Measurements from ENCODE around the gene SLC7A11. TPM values are rescaled to one million over a fixed set of nuclear protein-coding genes. Genes with fewer than 3 reads are reported as not detected.

SLC7A11 gene
- total RNA-seq: 1 to 10 TPM in 2 of 3 donors, under 1 TPM in 1; 0.16 to 1.9 (median 1.3) TPM

DNA sequence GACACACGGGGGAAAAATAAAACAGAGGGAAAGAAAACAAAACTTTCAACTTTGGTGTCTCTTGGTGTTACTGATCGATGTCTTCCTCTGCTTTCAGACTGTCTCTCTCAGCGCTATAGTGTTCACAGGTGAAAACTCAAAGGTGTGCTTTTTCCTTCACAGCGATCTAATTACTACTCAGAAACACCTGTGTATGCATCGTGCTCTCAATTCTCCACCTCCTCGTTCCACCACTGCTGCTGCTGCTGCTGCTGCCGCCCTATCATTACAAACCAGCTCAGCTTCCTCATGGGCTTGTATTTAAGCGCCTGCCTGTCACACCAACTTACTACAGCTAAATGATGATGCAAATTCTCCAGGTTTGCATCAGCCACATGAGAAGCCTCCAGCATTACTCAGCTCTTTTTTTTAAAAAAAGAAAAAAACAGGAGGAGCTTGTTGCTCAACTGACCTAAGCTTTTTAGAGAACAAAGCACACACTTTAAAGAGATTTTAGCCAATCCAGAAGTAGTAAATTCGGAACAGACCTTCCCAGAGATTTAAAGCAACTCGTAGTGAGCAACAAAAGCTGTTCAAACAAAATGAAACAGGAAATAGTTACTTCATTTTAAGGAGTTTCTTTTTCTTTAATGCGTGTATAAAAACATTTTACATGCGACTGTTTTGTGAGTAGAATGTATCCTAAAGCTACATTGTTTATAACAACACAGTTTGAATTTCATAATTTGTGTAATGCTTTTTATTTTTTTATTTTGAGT, at the start of gene SLC7A11:
Gene SLC7A11, minus strand, starts transcription at position 274 of the 758 bp plus-strand sequence. CDS start 280 bp downstream, outside the sequence.
- H3K27me3 ChIP-seq: no peaks in the 10 kb centered on the region
- H3K9me3 ChIP-seq: no peaks in the 10 kb centered on the region
- intact Hi-C loops (cut with DNase I; ENCODE audit: low total_unique reads): no loop called here
- H3K36me3 ChIP-seq: no peaks in the 10 kb centered on the region
- H3K27ac ChIP-seq: peak within 1 kb of the TSS; percentile 20 to 63
- peak in 1 of 2 donors; percentile 57 for DNase-seq (ENCODE audit: low spot score in 2 of 2)
- TF ChIP-seq POLR2AphosphoS5 (IDR thresholded peaks at IDR 0.05) (peak in 2 of 3 donors; percentile 31 to 49), POLR2A (IDR thresholded peaks at IDR 0.05) (no peak)
- TF ChIP-seq, protein P1, sequence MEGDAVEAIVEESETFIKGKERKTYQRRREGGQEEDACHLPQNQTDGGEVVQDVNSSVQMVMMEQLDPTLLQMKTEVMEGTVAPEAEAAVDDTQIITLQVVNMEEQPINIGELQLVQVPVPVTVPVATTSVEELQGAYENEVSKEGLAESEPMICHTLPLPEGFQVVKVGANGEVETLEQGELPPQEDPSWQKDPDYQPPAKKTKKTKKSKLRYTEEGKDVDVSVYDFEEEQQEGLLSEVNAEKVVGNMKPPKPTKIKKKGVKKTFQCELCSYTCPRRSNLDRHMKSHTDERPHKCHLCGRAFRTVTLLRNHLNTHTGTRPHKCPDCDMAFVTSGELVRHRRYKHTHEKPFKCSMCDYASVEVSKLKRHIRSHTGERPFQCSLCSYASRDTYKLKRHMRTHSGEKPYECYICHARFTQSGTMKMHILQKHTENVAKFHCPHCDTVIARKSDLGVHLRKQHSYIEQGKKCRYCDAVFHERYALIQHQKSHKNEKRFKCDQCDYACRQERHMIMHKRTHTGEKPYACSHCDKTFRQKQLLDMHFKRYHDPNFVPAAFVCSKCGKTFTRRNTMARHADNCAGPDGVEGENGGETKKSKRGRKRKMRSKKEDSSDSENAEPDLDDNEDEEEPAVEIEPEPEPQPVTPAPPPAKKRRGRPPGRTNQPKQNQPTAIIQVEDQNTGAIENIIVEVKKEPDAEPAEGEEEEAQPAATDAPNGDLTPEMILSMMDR (IDR thresholded peaks at IDR 0.05): peak in 1 of 3 donors; percentile 20
- no peaks in the 10 kb centered on the region for H3K4me1 ChIP-seq
- H3K4me3 ChIP-seq: peak within 1 kb of the TSS; percentile 19 to 48 (median 40)

DNA sequence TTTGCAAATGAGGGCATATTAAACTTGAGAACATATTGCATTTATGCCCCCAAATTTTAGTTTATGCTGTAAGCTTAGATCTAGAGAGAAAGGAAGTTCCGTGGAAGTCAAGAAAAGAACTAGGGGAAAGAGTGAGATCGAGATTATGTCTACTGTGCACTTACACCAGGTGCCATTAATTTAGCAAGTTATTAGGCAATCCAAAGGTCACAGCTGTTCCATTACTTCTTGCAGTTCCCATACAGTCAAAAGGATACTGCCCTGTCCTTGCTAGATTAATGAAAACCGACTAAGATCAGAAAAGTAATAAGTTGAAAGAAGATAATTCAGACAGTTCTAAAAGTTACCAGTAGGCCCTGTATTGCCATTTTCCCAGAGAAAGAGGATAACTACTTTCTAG, 49.3 kb upstream of the SLC7A11 start:
- no peak for DNase-seq (ENCODE audit: low spot score in 2 of 2)
- Histone ChIP-seq H3K36me3 (no peaks in the 10 kb centered on the region), H3K4me1 (no peaks in the 10 kb centered on the region), H3K9me3 (no peaks in the 10 kb centered on the region), H3K27ac (no peak overlapping the region), H3K27me3 (no peaks in the 10 kb centered on the region), H3K4me3 (no peak overlapping the region)
- intact Hi-C loops (cut with DNase I; ENCODE audit: low total_unique reads): no loop called here
- TF ChIP-seq, protein P1 (IDR thresholded peaks at IDR 0.05): no peak
- TF ChIP-seq POLR2A (IDR thresholded peaks at IDR 0.05): no peak
- no peak for TF ChIP-seq POLR2AphosphoS5 (IDR thresholded peaks at IDR 0.05)

DNA sequence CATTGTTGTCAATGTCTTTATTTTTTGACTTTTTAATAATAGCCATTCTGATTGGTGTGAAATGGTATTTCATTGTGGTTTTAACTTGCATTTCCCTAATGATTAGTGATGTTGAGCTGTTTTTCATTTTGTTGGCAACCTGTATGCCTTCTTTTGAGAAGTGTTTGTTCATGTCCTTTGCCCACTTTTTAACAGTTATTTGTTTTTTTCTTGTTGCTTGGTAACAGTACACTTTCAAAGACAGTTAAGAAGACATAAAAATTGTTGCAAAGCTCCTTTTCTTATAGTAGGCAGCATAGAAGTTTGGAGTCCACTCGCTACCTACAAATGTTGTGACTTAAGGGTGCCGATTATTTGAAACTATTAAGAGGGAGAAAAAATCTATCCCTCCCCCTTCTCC, 48.7 kb upstream of the SLC7A11 start:
- Histone ChIP-seq H3K9me3 (no peaks in the 10 kb centered on the region), H3K36me3 (no peaks in the 10 kb centered on the region), H3K27me3 (no peaks in the 10 kb centered on the region), H3K4me3 (no peak overlapping the region), H3K27ac (no peak overlapping the region), H3K4me1 (no peaks in the 10 kb centered on the region)
- no peak for DNase-seq (ENCODE audit: low spot score in 2 of 2)
- intact Hi-C loops (cut with DNase I; ENCODE audit: low total_unique reads): no loop called here
- TF ChIP-seq, protein P1 (IDR thresholded peaks at IDR 0.05): no peak
- no peak for TF ChIP-seq POLR2A (IDR thresholded peaks at IDR 0.05)
- TF ChIP-seq POLR2AphosphoS5 (IDR thresholded peaks at IDR 0.05): no peak

DNA sequence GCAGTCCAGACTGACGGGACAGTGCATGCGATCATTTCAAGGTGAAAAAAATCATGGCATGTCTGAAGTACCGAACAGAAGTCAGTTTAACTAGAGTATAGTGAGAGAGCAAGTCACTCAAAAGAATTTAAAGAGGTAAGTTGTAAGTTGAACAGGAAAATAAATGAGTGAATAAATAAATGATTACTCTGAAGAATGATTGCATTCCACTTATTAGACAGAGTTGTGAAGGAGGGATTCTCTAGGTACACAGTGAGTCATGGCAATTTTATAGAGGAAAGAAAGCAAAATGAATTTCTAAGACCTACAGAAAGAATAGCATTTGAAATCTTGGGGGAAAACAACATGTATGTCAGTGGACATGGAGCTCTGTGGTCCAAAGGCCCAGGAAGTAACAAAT, 37.1 kb upstream of the SLC7A11 start:
- no peak for DNase-seq (ENCODE audit: low spot score in 2 of 2)
- no peaks in the 10 kb centered on the region for H3K27me3 ChIP-seq
- no peak overlapping the region for H3K4me3 ChIP-seq
- no peak overlapping the region for H3K27ac ChIP-seq
- H3K36me3 ChIP-seq: no peaks in the 10 kb centered on the region
- TF ChIP-seq, protein P1 (IDR thresholded peaks at IDR 0.05): no peak
- TF ChIP-seq POLR2A (IDR thresholded peaks at IDR 0.05) (no peak), POLR2AphosphoS5 (IDR thresholded peaks at IDR 0.05) (no peak)
- intact Hi-C loops (cut with DNase I; ENCODE audit: low total_unique reads): no loop called here
- H3K9me3 ChIP-seq: no peaks in the 10 kb centered on the region
- H3K4me1 ChIP-seq: no peaks in the 10 kb centered on the region

DNA sequence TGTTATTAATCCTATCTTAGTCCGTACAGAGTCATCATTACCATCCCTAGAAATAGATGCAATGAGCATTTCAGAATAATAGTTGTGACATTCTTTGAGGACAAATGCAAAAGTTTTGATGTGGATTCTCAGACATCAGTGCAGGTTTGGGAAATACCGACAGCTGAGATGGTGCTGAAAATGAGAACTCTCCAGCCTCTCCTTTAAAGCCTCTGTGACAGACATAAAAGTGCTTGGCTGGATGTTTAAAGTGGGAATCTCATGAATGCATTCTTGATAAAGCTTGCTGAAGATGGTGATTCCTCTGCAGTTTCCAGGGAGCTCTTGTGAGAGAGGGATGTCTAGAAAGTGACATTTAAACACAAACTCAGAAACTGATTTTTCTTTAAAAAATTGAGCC, 35.0 kb upstream of the SLC7A11 start:
- Histone ChIP-seq H3K36me3 (no peaks in the 10 kb centered on the region), H3K4me1 (no peaks in the 10 kb centered on the region), H3K27me3 (no peaks in the 10 kb centered on the region), H3K9me3 (no peaks in the 10 kb centered on the region), H3K27ac (no peak overlapping the region), H3K4me3 (no peak overlapping the region)
- intact Hi-C loops (cut with DNase I; ENCODE audit: low total_unique reads): no loop called here
- no peak for DNase-seq (ENCODE audit: low spot score in 2 of 2)
- TF ChIP-seq POLR2A (IDR thresholded peaks at IDR 0.05) (no peak), POLR2AphosphoS5 (IDR thresholded peaks at IDR 0.05) (no peak)
- TF ChIP-seq, protein P1 (IDR thresholded peaks at IDR 0.05): no peak
